ENCODE results near the gene TXNDC2. TPM values are rescaled to one million over a fixed set of nuclear protein-coding genes. Genes with fewer than 3 reads are reported as not detected.

Gene TXNDC2
- total RNA-seq = not detected

DNA sequence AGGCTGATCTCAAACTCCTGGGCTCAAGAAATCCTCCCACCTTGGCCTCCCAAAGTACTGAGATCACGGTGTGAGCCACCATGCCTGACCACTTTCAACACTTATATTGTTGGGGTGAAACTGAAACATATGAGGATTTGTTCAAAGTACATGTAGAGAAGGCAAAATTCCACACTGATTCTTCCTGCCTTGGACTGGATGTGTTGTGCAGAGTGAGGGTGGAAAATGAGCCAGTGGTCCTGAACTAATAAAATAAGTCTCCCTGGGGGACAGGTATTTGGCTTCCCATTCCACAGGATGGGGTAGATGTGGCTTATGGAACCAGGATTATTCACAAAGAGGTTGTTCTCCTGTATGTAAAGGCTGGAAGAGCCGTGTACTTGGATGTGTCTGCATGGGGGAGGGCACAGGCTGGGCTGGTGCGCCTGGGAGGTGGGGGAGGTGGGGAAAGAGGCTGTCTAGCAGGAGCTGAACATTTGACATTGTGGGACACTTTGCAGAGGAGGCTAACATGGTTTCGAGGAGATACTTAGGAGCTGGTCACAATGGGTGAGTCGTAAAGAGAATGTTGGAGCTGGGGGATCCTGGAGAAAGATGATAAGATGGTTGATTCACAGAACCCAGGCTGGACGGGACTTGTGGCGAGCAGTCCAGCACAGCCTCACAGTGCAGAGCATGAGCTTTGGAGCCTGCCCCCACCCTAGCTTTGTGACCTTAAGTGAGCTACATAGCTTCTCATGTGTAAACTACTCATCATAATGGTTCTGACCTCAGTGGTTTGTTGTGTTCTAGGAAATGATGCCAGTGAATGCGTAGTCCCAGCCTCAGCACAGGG is at the start of gene TXNDC2:
Gene TXNDC2 (plus strand): TSS at position 804 of the 835 bp plus-strand sequence. CDS start 708 bp downstream, outside the sequence.
- Mint-ChIP-seq H3K27me3 (ENCODE audit: low read depth) (no peaks in the 10 kb centered on the region), H3K9me3 (ENCODE audit: insufficient read depth) (no peaks in the 10 kb centered on the region), H3K36me3 (ENCODE audit: low read depth) (no peaks in the 10 kb centered on the region), H3K4me3 (no peak within 1 kb of the TSS), H3K4me1 (ENCODE audit: low read depth) (no peaks in the 10 kb centered on the region), H3K27ac (no peak within 1 kb of the TSS)
- DNase-seq = no peak
- ChIA-PET CTCF (no interaction called here), POLR2A (interaction anchor here (0.6 to 1.5 kb wide), 3 partner anchors 7 to 292 kb away, joined by 3 to 5 read pairs (median 4); partner anchors contain the start of gene VAPA)
- no peak for ATAC-seq

DNA sequence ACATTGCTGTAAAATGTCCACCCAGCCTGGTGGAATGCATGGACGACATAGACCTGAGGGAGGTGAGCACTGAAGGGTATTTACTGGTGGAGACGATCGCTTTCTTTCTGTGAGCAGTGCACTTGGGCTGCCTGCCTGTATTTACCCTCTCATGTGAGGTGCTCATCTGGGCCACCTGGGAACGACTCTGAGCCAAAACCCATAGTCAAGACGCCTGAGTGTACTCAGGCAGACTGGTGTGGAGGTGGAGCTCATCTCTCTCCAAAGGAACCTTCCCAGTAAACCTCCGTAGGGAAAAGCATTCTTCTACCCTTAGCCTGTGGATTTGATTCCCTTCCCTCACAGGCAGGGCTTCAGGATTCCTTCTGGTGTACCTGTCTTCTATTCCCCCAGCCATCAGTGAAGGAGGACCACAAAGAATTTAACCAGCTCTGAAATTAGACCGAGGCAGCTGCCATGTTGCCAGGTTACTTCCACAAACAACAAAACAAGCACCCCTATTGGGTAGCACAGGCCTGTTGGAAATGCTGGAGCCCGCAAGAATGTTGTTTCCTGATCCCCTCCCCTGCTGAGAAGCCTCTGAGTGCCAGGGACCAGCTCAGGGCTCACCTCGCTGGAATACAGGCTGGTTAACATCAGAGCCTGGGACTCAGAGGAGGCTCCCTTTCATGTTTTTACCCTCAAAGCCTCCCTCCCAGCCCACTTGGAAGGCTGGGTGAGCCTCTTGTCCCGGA is 47.5 kb upstream of the TXNDC2 start:
- Mint-ChIP-seq H3K36me3 (ENCODE audit: low read depth) (no peaks in the 10 kb centered on the region), H3K27me3 (ENCODE audit: low read depth) (peaks cover 8% of the 10 kb centered on the region), H3K4me1 (ENCODE audit: low read depth) (no peaks in the 10 kb centered on the region), H3K4me3 (no peak overlapping the region), H3K27ac (no peak overlapping the region), H3K9me3 (ENCODE audit: insufficient read depth) (no peaks in the 10 kb centered on the region)
- CTCF ChIA-PET = no interaction called here
- DNase-seq (no peak), ATAC-seq (no peak)
- POLR2A ChIA-PET = no interaction called here

DNA sequence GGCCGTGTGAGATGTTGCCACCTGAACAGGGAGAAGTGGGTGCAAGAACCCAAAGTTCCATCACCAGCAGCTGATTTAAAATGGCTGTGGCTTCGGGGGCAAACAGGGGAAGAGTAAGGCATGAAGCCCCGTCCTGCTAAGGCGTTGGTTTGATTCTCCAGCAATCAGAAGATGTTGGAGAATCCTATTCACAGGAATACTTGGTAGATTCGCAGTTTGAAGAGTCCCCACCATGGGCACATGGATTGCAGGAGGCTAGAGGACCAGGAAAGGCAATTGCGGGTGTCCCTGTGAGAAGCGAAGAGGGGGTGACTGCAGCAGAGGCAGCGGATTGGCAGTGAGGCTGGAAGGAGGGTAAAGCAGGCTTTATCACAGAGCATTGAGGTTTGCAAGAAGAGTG is 46.6 kb upstream of the TXNDC2 start:
- no peak overlapping the region for H3K4me3 Mint-ChIP-seq

DNA sequence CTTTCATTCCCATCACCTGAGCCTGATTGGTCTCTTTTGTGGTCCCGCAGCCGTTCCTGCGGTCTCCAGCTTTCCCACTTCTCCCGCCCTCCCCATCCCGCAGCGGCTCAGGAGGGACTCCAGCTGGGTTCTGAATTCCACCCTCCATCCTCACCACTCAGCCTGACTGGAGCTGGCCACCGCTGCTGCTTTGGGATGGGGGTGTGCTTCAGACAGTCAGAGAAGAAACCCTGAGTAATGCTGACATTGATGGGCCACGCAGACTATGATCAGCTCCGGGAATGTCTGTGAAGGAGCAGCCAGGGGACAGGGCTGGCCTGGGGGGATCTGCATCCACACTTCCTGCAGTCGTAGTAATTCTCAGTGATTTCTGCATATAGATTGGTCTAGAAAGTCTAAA is 45.9 kb upstream of the TXNDC2 start:
- DNase-seq = no peak
- ATAC-seq = no peak
- Mint-ChIP-seq H3K9me3 (ENCODE audit: insufficient read depth) (no peaks in the 10 kb centered on the region), H3K27me3 (ENCODE audit: low read depth) (peaks cover 8% of the 10 kb centered on the region), H3K4me3 (no peak overlapping the region), H3K27ac (no peak overlapping the region), H3K4me1 (ENCODE audit: low read depth) (no peaks in the 10 kb centered on the region), H3K36me3 (ENCODE audit: low read depth) (no peaks in the 10 kb centered on the region)
- POLR2A ChIA-PET = no interaction called here
- CTCF ChIA-PET = no interaction called here

More for the DNA sequence above, 46.6 kb upstream of the TXNDC2 start:
- ChIA-PET CTCF (no interaction called here), POLR2A (no interaction called here)
- H3K27me3 Mint-ChIP-seq (ENCODE audit: low read depth) = peaks cover 8% of the 10 kb centered on the region
- no peak for DNase-seq
- H3K4me1 Mint-ChIP-seq (ENCODE audit: low read depth) = no peaks in the 10 kb centered on the region
- H3K9me3 Mint-ChIP-seq (ENCODE audit: insufficient read depth) = no peaks in the 10 kb centered on the region
- H3K27ac Mint-ChIP-seq = no peak overlapping the region
- no peaks in the 10 kb centered on the region for H3K36me3 Mint-ChIP-seq (ENCODE audit: low read depth)
- ATAC-seq = no peak

DNA sequence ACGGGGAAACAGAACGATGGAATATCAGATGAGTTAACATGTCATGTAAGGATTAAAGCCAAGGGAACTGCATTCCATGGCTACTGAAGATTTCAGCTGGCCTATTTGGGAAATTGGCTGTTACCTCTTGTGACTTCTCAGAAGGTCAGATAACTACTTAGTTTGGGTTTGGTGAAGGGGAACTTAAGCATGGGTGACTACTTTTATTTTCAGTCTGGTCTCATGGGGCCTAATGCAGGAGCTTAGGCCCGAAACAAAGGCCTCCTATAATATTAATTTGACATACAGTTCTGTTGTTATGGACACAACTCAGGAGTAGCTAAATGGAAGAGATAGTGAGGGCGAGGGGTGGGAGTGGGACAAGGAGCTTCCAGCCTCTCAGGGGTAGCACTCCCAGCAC is 44.0 kb upstream of the TXNDC2 start:
- H3K27ac Mint-ChIP-seq = no peak overlapping the region
- H3K4me1 Mint-ChIP-seq (ENCODE audit: low read depth) = no peaks in the 10 kb centered on the region
- DNase-seq = no peak
- CTCF ChIA-PET = no interaction called here
- peaks cover 7% of the 10 kb centered on the region for H3K27me3 Mint-ChIP-seq (ENCODE audit: low read depth)
- H3K36me3 Mint-ChIP-seq (ENCODE audit: low read depth) = no peaks in the 10 kb centered on the region
- POLR2A ChIA-PET = no interaction called here
- no peak overlapping the region for H3K4me3 Mint-ChIP-seq
- ATAC-seq = no peak
- H3K9me3 Mint-ChIP-seq (ENCODE audit: insufficient read depth) = no peaks in the 10 kb centered on the region

DNA sequence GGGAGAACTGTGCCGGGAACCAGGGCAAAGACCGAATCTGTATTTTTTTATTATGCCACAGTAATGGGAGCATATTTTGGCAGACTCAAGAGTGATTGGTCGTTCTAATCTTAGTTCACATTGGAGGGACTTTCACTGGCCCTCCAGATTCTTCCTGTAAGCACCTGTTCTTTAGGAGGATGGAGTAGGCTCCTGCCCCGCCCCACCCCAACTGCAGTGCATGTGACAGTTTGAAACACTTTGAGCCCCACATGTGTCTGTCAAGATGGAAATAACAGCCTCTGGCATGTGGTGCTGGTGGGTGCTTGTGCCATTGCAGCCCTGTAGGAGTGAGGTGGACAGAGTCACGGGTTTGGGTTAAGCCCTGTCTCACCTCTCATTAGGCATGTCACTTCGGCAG is 43.3 kb upstream of the TXNDC2 start:
- ChIA-PET POLR2A (no interaction called here), CTCF (no interaction called here)
- ATAC-seq = no peak
- H3K4me3 Mint-ChIP-seq = no peak overlapping the region
- H3K4me1 Mint-ChIP-seq (ENCODE audit: low read depth) = no peaks in the 10 kb centered on the region
- H3K27me3 Mint-ChIP-seq (ENCODE audit: low read depth) = peaks cover 8% of the 10 kb centered on the region
- H3K9me3 Mint-ChIP-seq (ENCODE audit: insufficient read depth) = no peaks in the 10 kb centered on the region
- H3K27ac Mint-ChIP-seq = no peak overlapping the region
- no peaks in the 10 kb centered on the region for H3K36me3 Mint-ChIP-seq (ENCODE audit: low read depth)
- no peak for DNase-seq

DNA sequence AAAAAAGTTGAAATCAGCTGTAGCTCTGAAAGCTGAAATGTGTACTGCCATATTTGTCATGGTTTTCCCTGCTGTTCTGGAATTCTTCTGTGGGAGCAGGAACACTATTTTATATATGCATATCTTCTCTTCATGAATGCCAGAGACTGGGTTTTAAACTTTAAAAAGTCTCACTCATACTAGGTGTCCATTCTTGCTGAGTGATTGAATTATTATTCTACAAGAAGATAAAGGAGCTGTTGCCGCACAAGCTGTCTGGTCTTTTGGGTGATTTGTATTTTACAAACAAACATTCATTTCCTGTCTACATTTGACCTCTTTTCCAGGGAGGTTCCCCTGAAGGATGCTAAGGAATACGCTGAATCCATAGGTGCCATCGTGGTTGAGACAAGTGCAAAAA is 40.5 kb upstream of the TXNDC2 start:
- POLR2A ChIA-PET = interaction anchor here (0.7 kb wide), 1 partner anchor 164 kb away, joined by 3 read pairs; no protein-coding TSS in a partner anchor
- no peak for DNase-seq
- Mint-ChIP-seq H3K27ac (no peak overlapping the region), H3K4me1 (ENCODE audit: low read depth) (no peaks in the 10 kb centered on the region), H3K4me3 (no peak overlapping the region), H3K36me3 (ENCODE audit: low read depth) (no peaks in the 10 kb centered on the region), H3K9me3 (ENCODE audit: insufficient read depth) (no peaks in the 10 kb centered on the region), H3K27me3 (ENCODE audit: low read depth) (peaks cover 19% of the 10 kb centered on the region)
- CTCF ChIA-PET = no interaction called here
- no peak for ATAC-seq

DNA sequence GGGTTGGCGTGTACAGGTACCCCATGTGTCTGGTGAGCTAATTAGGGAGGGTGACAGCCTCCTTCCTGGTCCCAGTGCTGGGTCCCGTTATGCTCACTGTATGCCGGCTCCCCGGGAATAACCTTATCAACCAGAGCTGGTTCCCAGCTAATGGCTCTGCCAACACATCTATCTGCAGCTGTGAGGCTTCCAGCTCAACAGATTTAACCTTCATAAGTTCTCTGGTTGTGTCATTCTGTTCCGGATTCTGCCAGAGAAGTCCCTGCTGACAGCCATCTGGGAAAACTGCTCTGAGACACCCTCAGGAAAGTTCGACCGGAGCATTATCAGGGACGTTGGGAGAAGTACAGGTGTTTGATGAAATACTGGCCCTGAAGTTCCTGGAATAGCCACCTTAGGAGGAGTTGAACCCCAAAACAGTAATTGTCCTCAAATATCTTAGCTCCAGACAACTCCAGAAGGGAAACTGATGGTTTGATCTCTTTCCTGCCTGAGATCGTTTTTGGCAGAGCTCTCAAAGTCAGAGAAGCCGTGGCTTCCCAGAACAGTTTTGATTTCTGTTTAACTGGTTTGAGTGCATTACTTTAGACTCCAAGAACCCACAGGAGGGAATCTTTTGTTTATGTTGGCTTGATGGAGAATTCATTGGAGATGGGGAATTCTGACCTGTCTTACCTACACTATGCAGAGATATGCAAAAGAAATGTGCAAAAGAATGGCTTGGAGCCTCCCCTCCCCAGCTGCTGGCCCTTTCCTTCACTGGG is 39.4 kb upstream of the TXNDC2 start:
- no peak overlapping the region for H3K4me3 Mint-ChIP-seq
- peaks cover 22% of the 10 kb centered on the region for H3K27me3 Mint-ChIP-seq (ENCODE audit: low read depth)
- H3K36me3 Mint-ChIP-seq (ENCODE audit: low read depth) = no peaks in the 10 kb centered on the region
- ATAC-seq (no peak), DNase-seq (no peak)
- CTCF ChIA-PET = no interaction called here
- POLR2A ChIA-PET = interaction anchor here (0.6 kb wide), 1 partner anchor 65 kb away, joined by 3 read pairs; no protein-coding TSS in a partner anchor
- no peaks in the 10 kb centered on the region for H3K4me1 Mint-ChIP-seq (ENCODE audit: low read depth)
- H3K9me3 Mint-ChIP-seq (ENCODE audit: insufficient read depth) = no peaks in the 10 kb centered on the region
- no peak overlapping the region for H3K27ac Mint-ChIP-seq

DNA sequence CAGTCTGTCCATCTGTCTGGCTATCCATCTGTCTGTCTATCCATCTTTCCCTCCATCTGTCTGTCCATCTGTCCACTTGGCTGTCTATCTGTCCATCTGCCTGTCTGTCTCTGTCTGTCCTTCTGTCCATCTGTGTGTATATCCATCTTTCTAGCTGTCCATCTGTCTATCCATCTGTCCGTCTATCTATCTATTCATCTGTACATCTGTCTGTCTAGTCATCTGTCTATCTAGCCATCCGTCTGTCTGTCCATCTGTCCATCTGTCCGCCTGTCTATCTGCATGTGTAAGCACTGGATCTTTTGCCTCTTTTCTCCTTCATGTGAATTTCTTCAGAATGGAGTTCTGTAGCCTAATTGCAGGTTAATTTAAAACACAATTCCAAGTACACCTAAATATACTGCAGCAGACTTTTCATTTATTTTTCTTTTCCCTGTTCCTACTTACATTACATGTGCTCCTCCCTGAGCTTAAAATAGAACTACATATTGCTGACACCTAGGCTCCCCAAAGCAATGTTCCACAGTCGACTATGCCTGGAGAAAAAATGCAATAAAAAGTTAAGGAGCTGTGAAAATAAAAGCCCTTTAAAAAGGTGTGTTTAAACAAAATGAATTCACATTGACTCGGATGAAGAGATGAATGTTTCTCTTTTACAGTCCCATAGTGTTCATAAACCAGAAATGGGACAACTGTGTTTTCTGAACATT is 37.4 kb upstream of the TXNDC2 start:
- Mint-ChIP-seq H3K9me3 (ENCODE audit: insufficient read depth) (no peaks in the 10 kb centered on the region), H3K27ac (no peak overlapping the region), H3K4me1 (ENCODE audit: low read depth) (no peaks in the 10 kb centered on the region), H3K4me3 (no peak overlapping the region), H3K36me3 (ENCODE audit: low read depth) (no peaks in the 10 kb centered on the region), H3K27me3 (ENCODE audit: low read depth) (peaks cover 26% of the 10 kb centered on the region)
- DNase-seq = no peak
- ChIA-PET POLR2A (no interaction called here), CTCF (interaction anchor here (1.3 kb wide), 1 partner anchor 10 kb away, joined by 3 read pairs; no protein-coding TSS in a partner anchor)
- no peak for ATAC-seq

DNA sequence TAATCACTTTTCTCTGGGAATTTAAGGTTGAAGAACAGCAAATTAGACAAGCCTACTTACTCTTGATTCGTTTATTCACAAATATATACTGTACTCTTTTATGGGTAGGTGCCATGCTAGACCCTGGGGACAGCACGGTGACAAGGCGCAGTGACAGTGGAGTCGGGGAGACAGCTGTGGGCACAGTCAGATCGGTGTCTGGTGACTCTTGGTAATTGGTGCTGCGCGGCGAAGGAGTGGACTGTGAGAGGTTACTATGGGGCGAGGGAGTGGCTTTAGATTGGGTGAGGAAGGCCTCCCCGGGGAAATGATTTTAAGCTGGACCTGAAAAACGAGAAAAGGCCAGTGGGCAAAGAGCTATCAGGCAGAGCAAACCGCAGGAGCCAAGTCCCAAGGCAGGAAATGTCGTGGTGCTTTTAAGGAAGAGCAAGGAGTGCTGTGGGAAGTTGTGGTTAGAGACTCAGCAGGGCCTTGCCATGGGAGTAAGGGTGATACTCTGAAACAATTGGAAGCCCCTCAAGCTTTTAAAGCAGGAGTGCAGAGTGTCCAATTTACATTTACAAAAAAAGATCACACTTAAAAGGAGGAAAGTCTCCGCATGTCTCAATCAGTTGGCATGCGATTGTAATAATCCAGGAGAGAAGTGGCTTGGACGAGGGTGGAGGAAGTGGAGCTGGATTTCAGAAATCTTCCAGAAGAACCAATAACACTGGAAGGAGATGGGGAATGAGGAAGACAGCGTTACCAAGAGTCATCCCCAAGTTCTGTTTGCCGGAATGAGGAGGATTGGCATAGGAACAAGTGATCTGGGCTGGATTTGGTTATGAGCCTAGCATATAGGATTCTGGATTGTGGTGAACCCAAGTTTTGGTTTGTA is 36.1 kb upstream of the TXNDC2 start:
- Mint-ChIP-seq H3K36me3 (ENCODE audit: low read depth) (no peaks in the 10 kb centered on the region), H3K4me3 (no peak overlapping the region), H3K27me3 (ENCODE audit: low read depth) (peaks cover 33% of the 10 kb centered on the region), H3K9me3 (ENCODE audit: insufficient read depth) (no peaks in the 10 kb centered on the region), H3K27ac (no peak overlapping the region), H3K4me1 (ENCODE audit: low read depth) (no peaks in the 10 kb centered on the region)
- ChIA-PET CTCF (interaction anchor here (1.3 kb wide), 1 partner anchor 9 kb away, joined by 3 read pairs; no protein-coding TSS in a partner anchor), POLR2A (no interaction called here)
- DNase-seq (no peak), ATAC-seq (no peak)

DNA sequence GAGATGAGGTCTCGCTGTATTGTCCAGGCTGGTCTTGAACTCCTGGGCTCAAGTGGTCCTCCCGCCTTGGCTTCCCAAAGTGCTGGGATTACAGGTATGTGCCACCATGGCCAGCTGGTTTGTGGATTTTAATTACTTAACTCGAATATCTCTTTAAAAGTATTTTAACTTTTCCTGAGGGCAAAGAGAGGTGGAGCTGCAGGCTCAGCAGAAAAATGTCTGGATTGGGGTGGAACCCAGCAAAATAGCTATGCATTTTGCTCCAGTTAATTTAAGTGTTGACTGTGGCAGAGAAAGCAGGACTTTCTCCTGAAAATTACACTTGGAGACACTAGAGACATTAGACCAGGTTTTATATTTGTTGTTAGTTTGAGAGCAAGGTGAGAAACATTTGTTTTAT is 35.5 kb upstream of the TXNDC2 start:
- Mint-ChIP-seq H3K4me1 (ENCODE audit: low read depth) (no peaks in the 10 kb centered on the region), H3K4me3 (no peak overlapping the region), H3K9me3 (ENCODE audit: insufficient read depth) (no peaks in the 10 kb centered on the region), H3K27me3 (ENCODE audit: low read depth) (peaks cover 35% of the 10 kb centered on the region), H3K27ac (no peak overlapping the region), H3K36me3 (ENCODE audit: low read depth) (no peaks in the 10 kb centered on the region)
- POLR2A ChIA-PET = no interaction called here
- ATAC-seq (no peak), DNase-seq (no peak)
- CTCF ChIA-PET = no interaction called here

Data from activated CD8-positive, alpha-beta T cell treated with anti-CD3 and anti-CD28 coated beads, Interleukin-2, amount 10 ng/mL, durations not matched to agents 7 days and 5 days (primary cell).